Stimulated activated naive CD8-positive, alpha-beta T cell treated with anti-CD3 and anti-CD28 coated beads, Interleukin-15, Interleukin-2, amounts not matched to agents 100 U/mL and 50 U/mL, for 24 hours (primary cell): ENCODE results near the gene LIMK2.
"Not testable (repeated sequence)": the region's sequence is repeated elsewhere in the genome, so short reads cannot be mapped to it uniquely, and the experiment has no call there.

Source experiments
- ATAC-seq: fragments of 150-1000 bp; cut with Tn5 transposase; one replicate; pipeline ENCODE4 v1.10.0; 2021
- DNase-seq: peaks from one replicate; pipeline ENCODE4 v3.0.0; 2021

LIMK2 gene

GRCh38 chr22:31211482-31211861 lies 626 bp upstream of the LIMK2 start:
- ATAC-seq (no peak), DNase-seq (no peak)

GRCh38 chr22:31212783-31213629 lies 908 bp downstream of the LIMK2 start:
- ATAC-seq (no peak), DNase-seq (peak; percentile 10)

GRCh38 chr22:31215018-31215535 lies 3.0 kb downstream of the LIMK2 start:
- DNase-seq (no peak), ATAC-seq (no peak)

GRCh38 chr22:31218565-31219262 lies 6.6 kb downstream of the LIMK2 start:
- DNase-seq (no peak), ATAC-seq (no peak)

GRCh38 chr22:31221084-31221483 lies 9.0 kb downstream of the LIMK2 start:
- ATAC-seq = no peak
- DNase-seq = no peak

GRCh38 chr22:31222736-31223135 lies 10.6 kb downstream of the LIMK2 start:
- ATAC-seq = no peak
- no peak for DNase-seq

- ATAC-seq (no peak), DNase-seq (no peak)
Observed at GRCh38 chr22:31223786-31224191, 11.7 kb downstream of the LIMK2 start.

GRCh38 chr22:31224691-31225090 lies 12.6 kb downstream of the LIMK2 start:
- not testable (repeated sequence) for DNase-seq, ATAC-seq

- no peak for DNase-seq
Observed at GRCh38 chr22:31227186-31227585, 15.1 kb downstream of the LIMK2 start.

GRCh38 chr22:31229402-31230079 lies 17.4 kb downstream of the LIMK2 start:
- DNase-seq (no peak), ATAC-seq (no peak)

More at GRCh38 chr22:31227186-31227585, 15.1 kb downstream of the LIMK2 start:
- no peak for ATAC-seq

- DNase-seq (no peak), ATAC-seq (no peak)
Observed at GRCh38 chr22:31230155-31230870, 18.2 kb downstream of the LIMK2 start.

- DNase-seq (no peak), ATAC-seq (no peak)
Observed at GRCh38 chr22:31230871-31231621, 18.9 kb downstream of the LIMK2 start.

- ATAC-seq (no peak), DNase-seq (no peak)
Observed at GRCh38 chr22:31233001-31233400, 20.9 kb downstream of the LIMK2 start.

- ATAC-seq = no peak
- no peak for DNase-seq
Observed at GRCh38 chr22:31235081-31235480, 23.0 kb downstream of the LIMK2 start.

- not testable (repeated sequence) for ATAC-seq, DNase-seq
Observed at GRCh38 chr22:31236044-31236443, 23.9 kb downstream of the LIMK2 start.

- ATAC-seq = no peak
- no peak for DNase-seq
Observed at GRCh38 chr22:31238057-31238456, 26.0 kb downstream of the LIMK2 start.

- ATAC-seq = no peak
- no peak for DNase-seq
Observed at GRCh38 chr22:31239771-31240370, 27.8 kb downstream of the LIMK2 start.

GRCh38 chr22:31241200-31241599 lies 29.1 kb downstream of the LIMK2 start:
- ATAC-seq (no peak), DNase-seq (no peak)

- DNase-seq = no peak
- no peak for ATAC-seq
Observed at GRCh38 chr22:31241936-31242335, 29.8 kb downstream of the LIMK2 start.

- ATAC-seq = no peak
- no peak for DNase-seq
Observed at GRCh38 chr22:31243339-31244045, 31.4 kb downstream of the LIMK2 start.
